Measurements from ENCODE around the gene CCSER1.

Gene CCSER1

DNA sequence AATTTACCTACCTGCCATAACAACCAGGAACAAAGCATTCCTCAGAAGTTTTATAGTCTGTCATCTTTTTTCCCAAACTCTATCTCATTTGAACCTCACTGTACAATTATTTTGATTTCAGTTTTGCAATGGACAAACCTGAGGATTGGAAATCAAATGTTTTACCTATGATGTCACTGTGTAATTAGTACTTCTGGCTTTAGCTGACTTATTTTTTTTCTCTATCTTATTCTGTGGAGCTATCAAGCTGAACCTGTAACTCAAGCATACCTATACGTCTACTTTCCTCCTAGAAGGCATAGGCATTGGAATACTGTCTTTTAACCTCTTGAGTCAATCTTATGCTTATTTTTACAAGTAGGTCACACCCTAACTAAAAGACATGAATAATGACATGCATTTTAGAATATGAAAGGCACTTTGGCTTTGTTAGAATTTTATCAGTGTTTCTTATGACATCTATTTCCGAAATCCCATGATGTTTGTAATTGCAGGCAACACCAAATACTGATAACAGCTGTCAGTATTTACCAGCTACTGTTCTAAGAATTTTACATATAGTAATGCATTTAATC is 21.5 kb downstream of the CCSER1 start:
- no peak overlapping the region for H3K4me3 ChIP-seq (ENCODE audit: low read length)
- TF ChIP-seq CTCF (conservative IDR thresholded peaks at IDR 0.05; ENCODE audit: low read depth, low read length): no peak
- DNase-seq (ENCODE audit: low read depth): no peak

GRCh38 chr4:90152024-90152423 is 24.8 kb downstream of the CCSER1 start:
- H3K4me3 ChIP-seq (ENCODE audit: low read length): no peak overlapping the region
- DNase-seq (ENCODE audit: low read depth): no peak

GRCh38 chr4:90159193-90159592 is 32.0 kb downstream of the CCSER1 start:
- H3K4me3 ChIP-seq (ENCODE audit: low read length): no peak overlapping the region
- no peak for TF ChIP-seq CTCF (conservative IDR thresholded peaks at IDR 0.05; ENCODE audit: low read depth, low read length)
- no peak for DNase-seq (ENCODE audit: low read depth)

More at GRCh38 chr4:90152024-90152423, 24.8 kb downstream of the CCSER1 start:
- TF ChIP-seq CTCF (conservative IDR thresholded peaks at IDR 0.05; ENCODE audit: low read depth, low read length): no peak

GRCh38 chr4:90160044-90160443 is 32.9 kb downstream of the CCSER1 start:
- no peak for DNase-seq (ENCODE audit: low read depth)
- H3K4me3 ChIP-seq (ENCODE audit: low read length): no peak overlapping the region
- no peak for TF ChIP-seq CTCF (conservative IDR thresholded peaks at IDR 0.05; ENCODE audit: low read depth, low read length)

GRCh38 chr4:90162566-90162965 is 35.4 kb downstream of the CCSER1 start:
- H3K4me3 ChIP-seq (ENCODE audit: low read length): no peak overlapping the region
- TF ChIP-seq CTCF (conservative IDR thresholded peaks at IDR 0.05; ENCODE audit: low read depth, low read length): no peak
- no peak for DNase-seq (ENCODE audit: low read depth)

DNA sequence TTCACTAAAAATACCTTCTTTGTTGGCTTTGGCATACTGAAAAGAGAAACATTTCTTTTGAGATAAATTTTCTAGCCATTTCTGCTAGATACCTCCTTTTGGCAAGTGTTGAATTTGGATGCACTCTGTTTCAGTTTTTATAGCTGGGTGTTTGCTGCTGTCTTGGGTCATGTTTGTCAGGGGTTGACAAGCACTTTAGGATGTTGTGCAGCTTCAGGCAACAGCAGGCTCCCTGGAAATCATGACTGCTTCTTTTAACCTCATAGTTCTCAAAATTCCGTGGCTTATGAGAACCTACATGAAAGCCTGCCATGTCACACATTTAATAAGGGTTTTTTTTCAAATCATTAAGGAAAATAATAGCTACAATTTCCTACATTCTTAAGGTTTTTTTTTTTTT is 36.7 kb downstream of the CCSER1 start:
- TF ChIP-seq CTCF (conservative IDR thresholded peaks at IDR 0.05; ENCODE audit: low read depth, low read length): no peak
- DNase-seq (ENCODE audit: low read depth): no peak
- H3K4me3 ChIP-seq (ENCODE audit: low read length): no peak overlapping the region

DNA sequence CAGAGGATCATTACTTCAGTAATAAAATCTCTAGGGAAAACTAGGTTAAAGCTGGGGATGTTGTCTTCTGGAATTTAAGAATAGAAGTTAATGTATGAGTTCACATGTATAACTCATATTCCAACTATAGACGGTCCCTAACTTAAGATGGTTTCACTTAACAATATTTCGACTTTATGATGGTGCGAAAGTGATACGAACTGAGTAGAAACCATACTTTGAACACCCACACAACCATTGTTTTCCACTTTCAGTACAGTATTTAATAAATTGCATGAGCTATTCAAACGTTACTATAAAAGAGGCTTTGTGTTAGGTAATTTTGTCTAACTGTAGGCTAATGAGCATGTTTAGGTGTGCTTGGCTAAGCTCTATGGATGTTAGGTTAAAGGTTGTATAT is 38.7 kb downstream of the CCSER1 start:
- TF ChIP-seq CTCF (conservative IDR thresholded peaks at IDR 0.05; ENCODE audit: low read depth, low read length): no peak
- H3K4me3 ChIP-seq (ENCODE audit: low read length): no peak overlapping the region
- DNase-seq (ENCODE audit: low read depth): no peak
